CD4-positive, CD25-positive, alpha-beta regulatory T cell (primary cell): ENCODE measurements around the gene SAMD4A. TPM values are rescaled to one million over a fixed set of nuclear protein-coding genes. Genes with fewer than 3 reads are reported as not detected.

ENCODE experiments used
- ATAC-seq, 2 donors: fragments of 150-1000 bp; cut with Tn5 transposase; one replicate each; pipeline ENCODE4 v1.10.0; 2021; ENCODE audit warnings: low read depth in 2 of 2, moderate number of reproducible peaks in 2 of 2, moderate library complexity in 1 of 2
- DNase-seq, 3 donors: peaks; one replicate each; pipeline versions ENCODE4 v3.0.0 to v3.0.0-alpha.2; 2012 to 2022; ENCODE audit warnings: mixed read lengths in 1 of 3
- H3K27ac ChIP-seq: one replicate; pipeline ENCODE4 v1.7.0; 2013; ENCODE audit warnings: mild to moderate bottlenecking, low read length; ENCODE audit not compliant: insufficient read depth, poor library complexity, severe bottlenecking
- H3K27me3 ChIP-seq: one replicate; pipeline ENCODE4 v1.7.0; 2013; ENCODE audit warnings: low read length; ENCODE audit not compliant: control insufficient read depth, insufficient read depth
- H3K36me3 ChIP-seq: one replicate; pipeline ENCODE4 v1.7.0; 2013; ENCODE audit warnings: mild to moderate bottlenecking, low read length, moderate library complexity; ENCODE audit not compliant: control insufficient read depth, insufficient read depth
- H3K4me1 ChIP-seq: 2 replicates; pipeline ENCODE4 v1.7.0; 2013; ENCODE audit warnings: mild to moderate bottlenecking, low read length; ENCODE audit not compliant: insufficient read depth, control insufficient read depth, poor library complexity, severe bottlenecking
- H3K4me3 ChIP-seq: one replicate; pipeline ENCODE4 v1.7.0; 2013; ENCODE audit warnings: low read depth, mild to moderate bottlenecking, low read length, moderate library complexity
- H3K9me3 ChIP-seq, 2 experiments: 1 replicate in 1 of 2; 2 replicates in 1 of 2; pipeline ENCODE4 v1.7.0; 2013; ENCODE audit warnings: low read length in 2 of 2, mild to moderate bottlenecking in 1 of 2, moderate library complexity in 1 of 2; ENCODE audit not compliant: control insufficient read depth in 2 of 2
- H3K27ac Mint-ChIP-seq, 3 donors: one replicate each; pipeline ENCODE4 v1.8.0; 2020 to 2022; ENCODE audit warnings: mild to moderate bottlenecking in 3 of 3, mixed read lengths in 3 of 3, moderate library complexity in 2 of 3
- H3K27me3 Mint-ChIP-seq: one replicate; pipeline ENCODE4 v1.8.0; 2022; ENCODE audit warnings: mild to moderate bottlenecking, mixed read lengths
- H3K36me3 Mint-ChIP-seq: one replicate; pipeline ENCODE4 v1.8.0; 2020; ENCODE audit warnings: mixed read lengths
- H3K4me1 Mint-ChIP-seq, 4 donors: one replicate each; pipeline ENCODE4 v1.8.0; 2020 to 2022; ENCODE audit warnings: mixed read lengths in 4 of 4, mild to moderate bottlenecking in 1 of 4
- H3K4me3 Mint-ChIP-seq, 4 donors: one replicate each; pipeline ENCODE4 v1.8.0; 2020 to 2022; ENCODE audit warnings: mild to moderate bottlenecking in 4 of 4, mixed read lengths in 4 of 4, moderate library complexity in 3 of 4
- H3K9me3 Mint-ChIP-seq, 7 donors: one replicate each; pipeline ENCODE4 v1.8.0; 2020 to 2022; ENCODE audit warnings: mixed read lengths in 7 of 7, mild to moderate bottlenecking in 3 of 7, moderate library complexity in 2 of 7
- polyA plus RNA-seq, 4 donors: library from polyadenylated mRNA; unstranded; fragments of 300-500 nt; fragmentation: Illumina TruSeq; gene quantifications; one replicate each; pipeline ENCODE4 v1.2.3, GENCODE V29; 2021
- total RNA-seq: library from RNA; stranded (reverse); gene quantifications from one replicate; pipeline ENCODE4 v1.2.3, GENCODE V29; 2022

Gene SAMD4A
- total and polyA plus RNA-seq, 5 donors from 2014 or later, result 0.05 to 7.9 (median 0.13) TPM; not detected in 1

DNA sequence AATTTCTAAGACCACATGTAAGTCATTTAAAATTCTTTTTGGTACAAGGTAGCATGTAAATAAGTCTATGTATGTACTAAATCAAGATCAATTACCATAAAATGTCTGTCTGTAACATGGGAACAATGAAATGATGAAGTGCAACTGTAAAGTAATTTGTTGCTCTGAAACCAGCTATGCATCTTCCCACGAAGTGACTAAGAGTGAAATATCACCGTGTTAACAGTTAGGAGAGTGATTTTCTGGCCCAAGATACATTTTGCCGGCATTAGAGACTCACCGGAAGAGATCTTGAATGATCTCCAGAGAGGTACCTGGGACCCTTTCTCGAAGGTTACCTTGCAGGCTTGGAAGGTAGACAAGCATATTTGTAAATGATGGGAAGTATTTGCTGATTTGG, 105.8 kb downstream of the SAMD4A start:
- peaks cover 10% of the 10 kb centered on the region for H3K27me3 Mint-ChIP-seq
- no peak for ATAC-seq

DNA sequence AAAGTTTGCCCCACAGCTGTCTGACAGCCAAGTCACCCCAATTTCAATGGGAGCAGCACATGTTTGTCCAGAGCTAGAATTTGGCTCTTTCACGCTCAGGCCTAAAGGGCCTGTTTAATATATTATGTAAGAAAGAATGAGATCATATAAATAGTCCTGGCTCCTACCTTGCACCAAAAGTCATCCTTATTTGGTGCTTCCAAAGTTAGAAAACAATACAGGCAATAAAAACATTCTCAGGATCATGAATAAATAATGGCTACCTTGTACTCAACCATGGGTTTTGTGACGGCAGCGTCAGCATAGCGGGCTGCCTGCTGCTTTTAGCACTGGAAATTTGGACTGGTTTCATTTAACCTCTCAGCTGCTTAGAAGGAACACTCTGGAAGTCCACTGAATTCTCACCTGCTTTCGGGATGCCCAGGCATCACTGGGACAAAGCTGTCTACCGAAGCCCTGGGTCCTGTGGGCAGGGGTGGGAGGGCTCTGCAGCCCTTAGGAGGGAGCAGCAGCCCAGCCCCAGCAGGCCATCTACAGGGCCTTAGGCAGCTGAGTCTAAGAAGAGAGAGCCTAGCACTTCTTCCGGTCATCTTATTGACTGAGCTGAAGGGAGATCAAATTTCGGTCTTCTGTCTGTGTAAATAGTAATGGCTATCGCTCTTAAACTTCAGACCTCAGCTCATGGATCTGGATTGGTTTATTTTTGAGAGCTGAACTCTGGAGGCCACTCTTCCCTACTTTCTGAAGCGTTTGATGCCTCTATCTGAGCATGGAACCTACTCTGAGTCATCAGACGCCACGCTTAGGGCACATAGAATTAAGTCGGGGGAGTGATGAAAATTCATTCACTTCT, 106.5 kb downstream of the SAMD4A start:
- ATAC-seq, result no peak
- Histone ChIP-seq H3K4me3 (no peak overlapping the region), H3K36me3 (no peaks in the 10 kb centered on the region), H3K9me3 (no peaks in the 10 kb centered on the region), H3K27me3 (no peaks in the 10 kb centered on the region), H3K27ac (no peak overlapping the region), H3K4me1 (no peaks in the 10 kb centered on the region)
- H3K9me3 Mint-ChIP-seq, result no peaks in the 10 kb centered on the region
- DNase-seq, result no peak
- peaks cover 7 to 10% (median 7%) of the 10 kb centered on the region in 4 donors for H3K4me1 Mint-ChIP-seq
- peaks cover 5% of the 10 kb centered on the region for H3K27me3 Mint-ChIP-seq
- no peaks in the 10 kb centered on the region for H3K36me3 Mint-ChIP-seq
- H3K27ac Mint-ChIP-seq, result no peak overlapping the region
- no peak overlapping the region for H3K4me3 Mint-ChIP-seq

More for the DNA sequence above, 105.8 kb downstream of the SAMD4A start:
- no peak overlapping the region for H3K4me3 ChIP-seq
- no peaks in the 10 kb centered on the region for H3K9me3 ChIP-seq
- H3K4me1 ChIP-seq, result no peaks in the 10 kb centered on the region
- Mint-ChIP-seq H3K9me3 (no peaks in the 10 kb centered on the region), H3K4me3 (no peak overlapping the region), H3K27ac (no peak overlapping the region), H3K36me3 (no peaks in the 10 kb centered on the region), H3K4me1 (peaks cover 7 to 10% (median 7%) of the 10 kb centered on the region in 4 donors)
- DNase-seq, result no peak
- H3K27ac ChIP-seq, result no peak overlapping the region
- H3K36me3 ChIP-seq, result no peaks in the 10 kb centered on the region
- no peaks in the 10 kb centered on the region for H3K27me3 ChIP-seq

- peaks cover 5% of the 10 kb centered on the region for H3K27me3 Mint-ChIP-seq
- ATAC-seq, result no peak
These were observed 107.3 kb downstream of the SAMD4A start for GRCh38 chr14:54674046-54674741.

GRCh38 chr14:54675236-54676128, 108.6 kb downstream of the SAMD4A start:
- Mint-ChIP-seq H3K27me3 (peaks cover 5% of the 10 kb centered on the region), H3K4me1 (peaks cover 4 to 10% (median 7%) of the 10 kb centered on the region in 4 donors), H3K36me3 (no peaks in the 10 kb centered on the region), H3K4me3 (no peak overlapping the region), H3K27ac (no peak overlapping the region), H3K9me3 (no peaks in the 10 kb centered on the region)
- no peak for ATAC-seq
- Histone ChIP-seq H3K4me3 (no peak overlapping the region), H3K27ac (no peak overlapping the region), H3K4me1 (no peaks in the 10 kb centered on the region), H3K27me3 (no peaks in the 10 kb centered on the region), H3K36me3 (no peaks in the 10 kb centered on the region), H3K9me3 (no peaks in the 10 kb centered on the region)
- no peak for DNase-seq

More at GRCh38 chr14:54674046-54674741, 107.3 kb downstream of the SAMD4A start:
- Histone ChIP-seq H3K27ac (no peak overlapping the region), H3K9me3 (no peaks in the 10 kb centered on the region), H3K4me3 (no peak overlapping the region), H3K36me3 (no peaks in the 10 kb centered on the region), H3K4me1 (no peaks in the 10 kb centered on the region), H3K27me3 (no peaks in the 10 kb centered on the region)
- H3K36me3 Mint-ChIP-seq, result no peaks in the 10 kb centered on the region
- H3K4me1 Mint-ChIP-seq, result peaks cover 7 to 10% (median 7%) of the 10 kb centered on the region in 4 donors
- H3K9me3 Mint-ChIP-seq, result no peaks in the 10 kb centered on the region
- no peak overlapping the region for H3K27ac Mint-ChIP-seq
- DNase-seq, result peak in 1 of 3 donors; percentile 60
- no peak overlapping the region for H3K4me3 Mint-ChIP-seq

DNA sequence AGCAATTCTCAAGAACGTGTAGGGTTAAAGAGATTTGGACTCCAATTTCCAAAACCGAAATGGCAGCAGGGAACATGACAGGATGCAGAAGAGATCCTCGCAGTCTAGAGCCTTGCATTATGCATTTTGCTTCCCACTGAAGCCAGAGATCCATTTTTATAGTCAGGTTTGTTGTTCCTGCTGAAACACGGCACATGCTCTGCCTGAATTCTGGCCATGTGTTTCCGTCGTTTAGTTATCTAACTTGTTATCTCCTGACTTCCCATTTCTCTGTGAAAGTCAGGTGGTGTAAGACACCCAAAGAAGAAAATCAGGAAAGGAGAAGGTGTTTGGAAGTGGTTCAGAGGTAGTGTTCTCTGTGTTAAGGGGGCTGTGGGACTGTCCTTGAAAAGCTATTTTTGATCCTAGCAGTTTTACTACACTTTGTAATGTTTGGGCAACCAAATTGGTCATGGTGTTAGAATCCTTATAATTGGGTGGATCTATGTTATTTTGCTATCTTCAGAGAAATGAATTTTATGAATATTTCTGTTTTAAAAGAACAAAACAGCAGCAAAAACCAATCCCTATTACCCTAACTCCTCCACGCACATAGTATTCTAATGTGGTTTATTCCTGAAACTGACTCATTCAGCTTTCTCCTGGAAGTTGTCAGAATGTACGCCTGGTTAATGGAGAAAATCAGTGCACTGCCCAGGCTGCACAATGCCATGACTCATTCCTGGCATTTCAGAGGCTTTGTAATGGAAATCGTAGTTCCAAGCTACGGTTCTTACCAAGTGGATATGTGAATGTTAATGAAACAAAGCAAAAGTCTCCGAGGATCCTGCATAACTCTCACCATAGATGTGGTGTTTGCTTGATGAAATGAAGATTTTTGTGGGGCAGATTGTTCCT, 110.1 kb downstream of the SAMD4A start:
- Mint-ChIP-seq H3K4me3 (no peak overlapping the region), H3K9me3 (no peaks in the 10 kb centered on the region), H3K4me1 (peaks cover 4 to 10% (median 7%) of the 10 kb centered on the region in 4 donors), H3K36me3 (no peaks in the 10 kb centered on the region), H3K27me3 (peaks cover 5% of the 10 kb centered on the region), H3K27ac (no peak overlapping the region)
- H3K4me1 ChIP-seq, result no peaks in the 10 kb centered on the region
- H3K9me3 ChIP-seq, result no peaks in the 10 kb centered on the region
- no peak overlapping the region for H3K4me3 ChIP-seq
- H3K36me3 ChIP-seq, result no peaks in the 10 kb centered on the region
- DNase-seq, result no peak
- ATAC-seq, result no peak
- no peak overlapping the region for H3K27ac ChIP-seq
- no peaks in the 10 kb centered on the region for H3K27me3 ChIP-seq

- Mint-ChIP-seq H3K27ac (no peak overlapping the region), H3K27me3 (peaks cover 10% of the 10 kb centered on the region), H3K4me3 (no peak overlapping the region), H3K4me1 (peaks cover 0 to 3% (median 0%) of the 10 kb centered on the region in 4 donors), H3K9me3 (peaks cover 0 to 1% (median 0%) of the 10 kb centered on the region in 7 donors), H3K36me3 (no peaks in the 10 kb centered on the region)
- Histone ChIP-seq H3K36me3 (no peaks in the 10 kb centered on the region), H3K27ac (no peak overlapping the region), H3K27me3 (no peaks in the 10 kb centered on the region), H3K4me3 (no peak overlapping the region), H3K4me1 (no peaks in the 10 kb centered on the region), H3K9me3 (no peaks in the 10 kb centered on the region)
- no peak for ATAC-seq
- DNase-seq, result no peak
These were observed 113.7 kb downstream of the SAMD4A start for GRCh38 chr14:54680651-54681050.
